Measurements from ENCODE around the gene IQCK. TPM values are rescaled to one million over a fixed set of nuclear protein-coding genes. Genes with fewer than 3 reads are reported as not detected.

IQCK gene
- total and polyA plus RNA-seq, 12 donors: 8.2 to 35.2 (median 14.9) TPM

- no peak overlapping the region for H3K27ac ChIP-seq
- no peak overlapping the region for H3K4me3 ChIP-seq
- H3K27me3 ChIP-seq: no peaks in the 10 kb centered on the region
- 94 to 98% (median 95%) methylated on average over 3 of the region's 3 CpGs for WGBS, 4 donors
- H3K9me3 ChIP-seq (replicated peaks in 1 of 3): no peaks in the 10 kb centered on the region
- H3K36me3 ChIP-seq (replicated peaks in 1 of 2): no peaks in the 10 kb centered on the region
- no peaks in the 10 kb centered on the region for H3K4me1 ChIP-seq (replicated peaks in 1 of 2)
- TF ChIP-seq POLR2A (IDR thresholded peaks at IDR 0.05): no peak
- TF ChIP-seq CTCF (IDR thresholded peaks at IDR 0.05): no peak
- intact Hi-C loops (cut with DNase I): no loop called here
- no peak for DNase-seq
These were observed 143.1 kb downstream of the IQCK start for GRCh38 chr16:19861133-19861532.

- WGBS, 4 donors: 78 to 86% (median 84%) methylated on average over 16 of the region's 16 CpGs
- TF ChIP-seq CTCF (IDR thresholded peaks at IDR 0.05): no peak
- TF ChIP-seq POLR2A (IDR thresholded peaks at IDR 0.05): no peak
- intact Hi-C loops (cut with DNase I): no loop called here
These were observed 143.8 kb downstream of the IQCK start for GRCh38 chr16:19861811-19862327.

GRCh38 chr16:19863990-19864389, 145.9 kb downstream of the IQCK start:
- intact Hi-C loops (cut with DNase I): no loop called here
- Histone ChIP-seq H3K36me3 (replicated peaks in 1 of 2) (no peaks in the 10 kb centered on the region), H3K4me1 (replicated peaks in 1 of 2) (no peaks in the 10 kb centered on the region), H3K9me3 (replicated peaks in 1 of 3) (no peaks in the 10 kb centered on the region), H3K27ac (no peak overlapping the region), H3K27me3 (no peaks in the 10 kb centered on the region), H3K4me3 (no peak overlapping the region)
- no peak for DNase-seq
- no peak for TF ChIP-seq CTCF (IDR thresholded peaks at IDR 0.05)
- TF ChIP-seq POLR2A (IDR thresholded peaks at IDR 0.05): no peak
- WGBS, 4 donors: 20 to 68% (median 47%) methylated on average over 1 of the region's 1 CpG

More at GRCh38 chr16:19861811-19862327, 143.8 kb downstream of the IQCK start:
- Histone ChIP-seq H3K4me1 (replicated peaks in 1 of 2) (no peaks in the 10 kb centered on the region), H3K27me3 (no peaks in the 10 kb centered on the region), H3K36me3 (replicated peaks in 1 of 2) (no peaks in the 10 kb centered on the region), H3K4me3 (no peak overlapping the region), H3K27ac (no peak overlapping the region), H3K9me3 (replicated peaks in 1 of 3) (no peaks in the 10 kb centered on the region)
- DNase-seq: no peak

GRCh38 chr16:19864566-19864965, 146.5 kb downstream of the IQCK start:
- H3K36me3 ChIP-seq (replicated peaks in 1 of 2): no peaks in the 10 kb centered on the region
- no peak overlapping the region for H3K27ac ChIP-seq
- intact Hi-C loops (cut with DNase I): no loop called here
- H3K4me3 ChIP-seq: no peak overlapping the region
- TF ChIP-seq POLR2A (IDR thresholded peaks at IDR 0.05) (no peak), CTCF (IDR thresholded peaks at IDR 0.05) (no peak)
- DNase-seq: no peak
- no peaks in the 10 kb centered on the region for H3K9me3 ChIP-seq (replicated peaks in 1 of 3)
- H3K4me1 ChIP-seq (replicated peaks in 1 of 2): no peaks in the 10 kb centered on the region
- WGBS, 4 donors: 82 to 92% (median 87%) methylated on average over 5 of the region's 5 CpGs
- no peaks in the 10 kb centered on the region for H3K27me3 ChIP-seq
